Measurements from ENCODE around the gene SIGLEC14. TPM values are rescaled to one million over a fixed set of nuclear protein-coding genes. Genes with fewer than 3 reads are reported as not detected.
"Not testable (repeated sequence)": the region's sequence is repeated elsewhere in the genome, so short reads cannot be mapped to it uniquely, and the experiment has no call there.

Gene SIGLEC14
- not detected in 2 replicates for total RNA-seq

GRCh38 chr19:51646730-51647129 lies at the start of gene SIGLEC14:
Gene SIGLEC14, minus strand, starts transcription at chr19:51646825. Its CDS starts 66 bp downstream, at chr19:51646759.
- H3K4me3 ChIP-seq (ENCODE audit: insufficient read depth, low read length); H3K36me3 ChIP-seq (ENCODE audit: insufficient read depth, low read length); H4K20me1 ChIP-seq (ENCODE audit: insufficient read depth, low read length); H2AFZ ChIP-seq (ENCODE audit: low read length); H3K27ac ChIP-seq (ENCODE audit: low read depth, low read length); H3K9me3 ChIP-seq (ENCODE audit: low read depth, low read length); H3K4me2 ChIP-seq (ENCODE audit: insufficient read depth, low read length); H3K4me1 ChIP-seq (ENCODE audit: insufficient read depth, low read length); DNase-seq (ENCODE audit: insufficient read length, low spot score, missing footprints); H3K27me3 ChIP-seq (ENCODE audit: insufficient read depth, low read length); H3K79me2 ChIP-seq (ENCODE audit: insufficient read depth, low read length): not testable (repeated sequence)

GRCh38 chr19:51695702-51696315 lies 49.2 kb upstream of the SIGLEC14 start:
- no peak overlapping the region for H2AFZ ChIP-seq (ENCODE audit: low read length)
- H3K27me3 ChIP-seq (ENCODE audit: insufficient read depth, low read length) = no peaks in the 10 kb centered on the region
- peaks cover 79% of the 10 kb centered on the region for H4K20me1 ChIP-seq (ENCODE audit: insufficient read depth, low read length)
- H3K36me3 ChIP-seq (ENCODE audit: insufficient read depth, low read length) = peaks cover 76% of the 10 kb centered on the region
- H3K4me3 ChIP-seq (ENCODE audit: insufficient read depth, low read length) = no peak overlapping the region
- H3K79me2 ChIP-seq (ENCODE audit: insufficient read depth, low read length) = peaks cover 86% of the 10 kb centered on the region
- H3K4me1 ChIP-seq (ENCODE audit: insufficient read depth, low read length) = peaks cover 16% of the 10 kb centered on the region
- DNase-seq (ENCODE audit: insufficient read length, low spot score, missing footprints) = peak; percentile 57
- H3K27ac ChIP-seq (ENCODE audit: low read depth, low read length) = no peak overlapping the region
- no peak for TF ChIP-seq CTCF (IDR thresholded peaks at IDR 0.05; ENCODE audit: extremely low read depth, low read depth, low read length)
- H3K4me2 ChIP-seq (ENCODE audit: insufficient read depth, low read length) = no peak overlapping the region
- H3K9me3 ChIP-seq (ENCODE audit: low read depth, low read length) = no peaks in the 10 kb centered on the region

GRCh38 chr19:51695088-51695487 lies 48.5 kb upstream of the SIGLEC14 start:
- peak; percentile 27 for DNase-seq (ENCODE audit: insufficient read length, low spot score, missing footprints)
- H3K9me3 ChIP-seq (ENCODE audit: low read depth, low read length) = no peaks in the 10 kb centered on the region
- no peak for TF ChIP-seq CTCF (IDR thresholded peaks at IDR 0.05; ENCODE audit: extremely low read depth, low read depth, low read length)

GRCh38 chr19:51694318-51695085 lies 47.9 kb upstream of the SIGLEC14 start:
- no peak overlapping the region for H2AFZ ChIP-seq (ENCODE audit: low read length)
- H3K27ac ChIP-seq (ENCODE audit: low read depth, low read length) = peak overlapping the region; percentile 29
- peaks cover 65% of the 10 kb centered on the region for H3K36me3 ChIP-seq (ENCODE audit: insufficient read depth, low read length)
- H3K4me2 ChIP-seq (ENCODE audit: insufficient read depth, low read length) = no peak overlapping the region
- TF ChIP-seq CTCF (IDR thresholded peaks at IDR 0.05; ENCODE audit: extremely low read depth, low read depth, low read length) = no peak
- H3K79me2 ChIP-seq (ENCODE audit: insufficient read depth, low read length) = peaks cover 98% of the 10 kb centered on the region
- no peaks in the 10 kb centered on the region for H3K27me3 ChIP-seq (ENCODE audit: insufficient read depth, low read length)
- DNase-seq (ENCODE audit: insufficient read length, low spot score, missing footprints) = peak; percentile 29
- H3K4me3 ChIP-seq (ENCODE audit: insufficient read depth, low read length) = no peak overlapping the region
- peaks cover 82% of the 10 kb centered on the region for H4K20me1 ChIP-seq (ENCODE audit: insufficient read depth, low read length)
- H3K9me3 ChIP-seq (ENCODE audit: low read depth, low read length) = no peaks in the 10 kb centered on the region
- peaks cover 16% of the 10 kb centered on the region for H3K4me1 ChIP-seq (ENCODE audit: insufficient read depth, low read length)

More at GRCh38 chr19:51695088-51695487, 48.5 kb upstream of the SIGLEC14 start:
- no peaks in the 10 kb centered on the region for H3K27me3 ChIP-seq (ENCODE audit: insufficient read depth, low read length)
- no peak overlapping the region for H3K4me3 ChIP-seq (ENCODE audit: insufficient read depth, low read length)
- no peak overlapping the region for H2AFZ ChIP-seq (ENCODE audit: low read length)
- H3K27ac ChIP-seq (ENCODE audit: low read depth, low read length) = peak overlapping the region; percentile 29
- peaks cover 83% of the 10 kb centered on the region for H4K20me1 ChIP-seq (ENCODE audit: insufficient read depth, low read length)
- peaks cover 16% of the 10 kb centered on the region for H3K4me1 ChIP-seq (ENCODE audit: insufficient read depth, low read length)
- no peak overlapping the region for H3K4me2 ChIP-seq (ENCODE audit: insufficient read depth, low read length)
- H3K79me2 ChIP-seq (ENCODE audit: insufficient read depth, low read length) = peaks cover 93% of the 10 kb centered on the region
- H3K36me3 ChIP-seq (ENCODE audit: insufficient read depth, low read length) = peaks cover 69% of the 10 kb centered on the region

Measured in osteoblast (primary cell).